GM21526 (cell line): Measurements from ENCODE around the gene RPN1.

Source experiments
- ATAC-seq: cut with Tn5 transposase; IDR thresholded peaks from one replicate; pipeline ENCODE4 v1.9.1; 2021; ENCODE audit warnings: moderate library complexity; ENCODE audit not compliant: unreplicated experiment, low FRiP score

Gene RPN1

DNA sequence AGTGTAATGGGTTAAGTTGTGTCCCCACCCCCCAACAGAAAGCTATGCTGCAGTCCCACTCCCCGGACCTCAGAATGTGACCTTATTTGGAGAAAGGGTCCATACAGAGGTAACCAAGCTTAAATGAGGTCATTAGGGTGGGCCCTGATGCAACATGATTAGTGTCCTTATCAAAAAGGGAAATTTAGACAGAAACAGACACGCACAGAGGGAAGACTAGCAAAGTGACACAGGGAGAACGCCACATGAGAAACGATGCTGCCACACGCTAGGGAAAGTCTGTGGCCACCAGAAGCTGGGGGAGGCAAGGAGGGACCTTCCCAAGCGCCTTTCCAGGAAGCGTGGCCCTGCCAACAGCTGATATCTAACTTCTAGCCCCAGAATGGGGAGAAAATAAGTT is 65.4 kb downstream of the RPN1 start:
- ATAC-seq: no peak

GRCh38 chr3:128584412-128585020 is 66.1 kb downstream of the RPN1 start:
- ATAC-seq: no peak

DNA sequence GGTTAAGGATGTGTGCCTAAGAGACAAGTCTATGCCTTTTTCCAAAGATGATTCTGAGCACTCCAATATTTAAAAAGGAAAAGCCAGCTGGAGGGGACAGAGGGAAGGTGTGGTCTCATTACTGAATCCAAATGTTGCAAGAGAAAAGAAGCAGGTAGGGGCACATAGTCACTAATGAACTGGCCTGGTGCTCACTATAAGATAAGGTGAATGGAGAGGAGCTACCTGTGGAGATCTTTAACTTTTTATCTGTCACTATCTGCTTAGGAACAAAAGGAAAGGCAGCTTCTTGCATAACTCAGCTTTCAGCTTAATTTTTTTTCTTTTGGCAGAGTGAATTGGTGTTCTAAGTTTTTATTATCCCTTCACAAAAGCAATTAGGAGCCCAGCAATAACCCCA is 69.1 kb downstream of the RPN1 start:
- no peak for ATAC-seq

- ATAC-seq: no peak
Measured at GRCh38 chr3:128579927-128580326, 70.7 kb downstream of the RPN1 start.

GRCh38 chr3:128578346-128578745 is 72.3 kb downstream of the RPN1 start:
- ATAC-seq: no peak

GRCh38 chr3:128577711-128578110 is 72.9 kb downstream of the RPN1 start:
- no peak for ATAC-seq

DNA sequence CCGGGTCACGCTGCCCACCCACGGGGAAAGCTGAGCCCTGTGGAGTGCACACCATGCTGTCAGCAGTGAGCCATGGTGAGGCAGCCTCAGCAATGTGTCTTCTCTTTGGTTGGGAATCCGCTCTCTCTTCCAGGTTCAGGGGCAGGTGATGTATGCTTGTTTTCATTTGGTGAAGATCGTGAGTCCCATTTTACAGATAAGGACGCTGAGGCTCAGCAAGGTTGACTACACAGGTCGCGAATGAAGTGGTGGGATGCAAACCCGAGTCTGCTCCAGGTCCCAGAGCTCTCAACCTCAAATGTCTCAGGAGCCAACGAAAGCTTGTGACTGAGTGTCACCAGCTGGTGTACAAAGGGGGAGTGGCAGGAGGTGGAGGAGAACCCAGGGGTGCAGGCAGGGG is 74.3 kb downstream of the RPN1 start:
- no peak for ATAC-seq

GRCh38 chr3:128575777-128576176 is 74.8 kb downstream of the RPN1 start:
- ATAC-seq: no peak

- no peak for ATAC-seq
Measured at GRCh38 chr3:128573707-128574162, 76.9 kb downstream of the RPN1 start.

GRCh38 chr3:128573160-128573559 is 77.5 kb downstream of the RPN1 start:
- ATAC-seq: no peak

GRCh38 chr3:128572644-128573105 is 77.9 kb downstream of the RPN1 start:
- no peak for ATAC-seq

DNA sequence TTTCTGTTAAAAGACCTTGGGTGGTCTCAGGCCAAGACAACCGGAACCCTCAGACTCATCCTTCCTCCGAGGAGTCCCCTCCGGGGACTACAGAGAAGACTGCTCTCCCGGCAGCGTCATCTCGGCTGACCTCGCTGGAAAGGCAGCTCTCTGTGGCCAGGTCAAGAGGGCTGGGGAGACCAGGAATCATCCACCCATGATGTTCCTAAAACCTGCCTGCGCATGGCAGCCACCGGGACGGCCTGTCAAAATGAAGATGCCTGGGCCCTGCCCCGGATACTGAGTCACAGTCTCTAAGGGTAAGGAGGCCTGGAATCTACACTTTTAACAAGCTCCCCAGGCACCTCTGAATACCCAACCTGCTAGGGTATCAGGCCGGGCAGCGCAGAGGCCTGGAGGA is 78.6 kb downstream of the RPN1 start:
- no peak for ATAC-seq
